Adrenal gland (tissue), 5 donors: ENCODE measurements around the gene ANKS1B.

ENCODE experiments used
- POLR2A ChIP-seq, 2 donors: fragments of 450-650 bp; IDR thresholded peaks; one replicate each; pipeline ENCODE4 v1.6.1; 2017; ENCODE audit warnings: antibody characterized with exemption in 2 of 2, mild to moderate bottlenecking in 2 of 2, moderate library complexity in 1 of 2
- TF ChIP-seq, protein P1 (sequence below), 6 experiments: fragments of 450-650 bp in 4 of 6; fragments of 200-600 bp in 2 of 6; sonication (generic) in 1 of 6; IDR thresholded peaks; 1 replicate in 5 of 6; 2 replicates in 1 of 6; pipeline versions ENCODE4 v1.5.1 to v1.8.0; 2016 to 2021; ENCODE audit warnings: antibody characterized with exemption in 6 of 6, mild to moderate bottlenecking in 2 of 6, moderate library complexity in 1 of 6
- donor health status: DM: no; HTN: no; CAD: no.

DNA sequence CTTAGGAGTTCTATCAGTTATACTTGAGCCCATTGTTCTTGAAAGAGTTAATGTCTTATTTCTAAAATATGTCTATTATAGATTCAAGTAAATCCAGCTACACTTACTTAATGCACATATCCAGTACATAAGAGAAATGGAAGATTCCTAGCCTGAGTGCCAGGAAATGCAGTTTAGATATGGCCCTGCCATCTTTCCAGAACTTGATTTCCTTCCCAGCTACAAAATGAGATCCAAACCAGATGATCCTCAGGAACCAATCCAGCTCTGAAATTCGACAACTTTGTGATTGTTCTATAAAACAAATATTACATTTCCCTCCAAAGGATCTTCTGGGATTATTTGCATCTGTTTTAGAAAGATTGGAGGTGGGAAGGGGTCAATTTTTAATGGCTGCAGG lies 654.5 kb downstream of the ANKS1B start:
- TF ChIP-seq POLR2A (IDR thresholded peaks at IDR 0.05), result no peak
- TF ChIP-seq, protein P1, sequence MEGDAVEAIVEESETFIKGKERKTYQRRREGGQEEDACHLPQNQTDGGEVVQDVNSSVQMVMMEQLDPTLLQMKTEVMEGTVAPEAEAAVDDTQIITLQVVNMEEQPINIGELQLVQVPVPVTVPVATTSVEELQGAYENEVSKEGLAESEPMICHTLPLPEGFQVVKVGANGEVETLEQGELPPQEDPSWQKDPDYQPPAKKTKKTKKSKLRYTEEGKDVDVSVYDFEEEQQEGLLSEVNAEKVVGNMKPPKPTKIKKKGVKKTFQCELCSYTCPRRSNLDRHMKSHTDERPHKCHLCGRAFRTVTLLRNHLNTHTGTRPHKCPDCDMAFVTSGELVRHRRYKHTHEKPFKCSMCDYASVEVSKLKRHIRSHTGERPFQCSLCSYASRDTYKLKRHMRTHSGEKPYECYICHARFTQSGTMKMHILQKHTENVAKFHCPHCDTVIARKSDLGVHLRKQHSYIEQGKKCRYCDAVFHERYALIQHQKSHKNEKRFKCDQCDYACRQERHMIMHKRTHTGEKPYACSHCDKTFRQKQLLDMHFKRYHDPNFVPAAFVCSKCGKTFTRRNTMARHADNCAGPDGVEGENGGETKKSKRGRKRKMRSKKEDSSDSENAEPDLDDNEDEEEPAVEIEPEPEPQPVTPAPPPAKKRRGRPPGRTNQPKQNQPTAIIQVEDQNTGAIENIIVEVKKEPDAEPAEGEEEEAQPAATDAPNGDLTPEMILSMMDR (IDR thresholded peaks at IDR 0.05), result no peak
